Measurements from ENCODE around the gene KCNJ12.
"Not testable (repeated sequence)": the region's sequence is repeated elsewhere in the genome, so short reads cannot be mapped to it uniquely, and the experiment has no call there.

KCNJ12 gene

GRCh38 chr17:21376081-21376758, at the start of gene KCNJ12:
Gene KCNJ12 (plus strand): TSS chr17:21376357. CDS start chr17:21415343, 38,986 bp downstream.
- DNase-seq, result no peak

GRCh38 chr17:21327921-21328320, 48.2 kb upstream of the KCNJ12 start:
- DNase-seq, result not testable (repeated sequence)

GRCh38 chr17:21328778-21329177, 47.4 kb upstream of the KCNJ12 start:
- DNase-seq, result not testable (repeated sequence)

GRCh38 chr17:21330436-21331160, 45.6 kb upstream of the KCNJ12 start:
- DNase-seq, result no peak

DNA sequence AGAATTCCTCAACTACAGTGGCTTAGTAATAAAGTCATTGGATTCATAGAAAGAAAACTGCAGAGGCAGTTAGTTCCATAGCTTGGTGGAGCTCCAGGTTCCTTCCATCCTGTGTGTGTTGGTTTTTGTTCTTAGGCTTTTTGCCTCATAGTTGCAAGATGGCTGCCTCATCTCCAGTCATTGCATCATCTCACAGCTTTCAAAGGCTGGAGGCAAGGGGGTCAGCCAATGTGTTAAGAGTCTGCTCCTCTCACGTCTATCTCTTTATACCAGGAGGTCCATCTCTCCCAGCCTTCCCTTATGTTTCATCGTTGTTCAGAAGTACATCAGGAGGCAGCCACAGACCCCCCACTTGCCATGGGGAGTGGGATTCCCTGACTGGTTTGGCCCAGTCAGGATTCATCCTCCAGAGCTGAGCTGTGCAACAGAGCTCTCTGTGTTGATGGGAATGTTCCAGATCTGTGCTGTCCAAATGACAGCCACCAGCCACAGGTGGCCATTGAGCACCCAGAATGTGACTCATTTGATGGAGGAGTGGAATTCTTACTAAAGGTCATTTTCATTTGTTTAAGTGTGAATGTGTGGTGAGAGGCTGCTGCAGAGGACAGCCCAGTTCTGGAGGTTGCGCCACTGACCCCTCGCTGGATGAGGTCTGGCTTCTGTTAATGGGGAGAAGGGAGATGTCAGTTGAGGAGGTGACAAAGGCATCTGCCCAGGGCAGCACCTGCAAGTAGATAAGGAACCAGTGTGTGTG, 39.4 kb upstream of the KCNJ12 start:
- not testable (repeated sequence) for DNase-seq

DNA sequence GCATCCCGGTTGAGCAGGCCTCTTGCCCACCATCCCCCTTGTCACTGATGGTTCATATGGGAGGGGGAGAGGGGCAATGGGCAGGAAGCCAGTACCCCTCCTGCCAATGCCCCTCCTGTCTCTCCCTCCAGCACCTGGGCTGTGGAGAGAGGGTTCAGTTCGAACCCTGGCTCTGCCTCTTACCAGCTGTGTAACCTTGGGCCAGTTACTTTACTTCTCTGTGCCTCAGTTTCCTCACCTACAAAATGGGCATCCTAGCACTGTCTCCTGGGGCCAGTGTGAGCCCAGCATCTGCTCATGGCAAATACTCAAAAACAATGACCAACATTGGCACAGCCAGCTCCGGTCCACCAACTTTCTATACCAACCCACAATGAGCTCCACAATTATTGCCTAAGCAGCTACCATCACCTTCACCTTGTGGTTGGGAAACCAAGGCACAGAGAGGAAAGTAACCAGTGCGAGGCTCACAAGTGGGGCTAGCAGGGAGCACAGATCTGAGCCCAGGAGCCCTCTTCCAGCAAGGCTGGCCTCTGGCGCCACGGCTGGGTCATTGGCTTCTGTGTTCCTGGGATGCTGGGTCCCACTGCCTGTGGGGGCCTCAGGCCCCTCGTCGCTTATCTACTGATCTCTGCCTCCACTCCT, 38.1 kb upstream of the KCNJ12 start:
- DNase-seq, result not testable (repeated sequence)

DNA sequence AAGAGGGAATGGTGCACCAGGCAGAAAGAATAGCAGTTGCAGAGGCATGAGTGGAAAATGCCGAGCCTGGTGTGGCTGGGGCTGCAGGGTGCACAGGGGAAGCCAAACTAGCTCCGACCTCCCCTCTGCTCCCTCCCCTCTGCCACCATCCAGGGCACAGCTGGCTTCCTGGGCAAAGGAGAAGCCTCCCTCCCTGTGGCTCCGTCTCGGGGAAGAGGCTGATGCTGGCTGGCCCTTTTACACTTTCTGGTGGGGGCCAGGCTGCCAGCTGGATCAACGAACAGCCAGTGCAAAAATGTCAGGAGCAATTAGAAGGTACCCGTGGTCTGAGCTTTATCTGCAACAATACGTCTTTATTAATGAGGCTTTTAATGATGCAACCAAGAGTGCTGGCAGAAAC, 37.1 kb upstream of the KCNJ12 start:
- DNase-seq, result no peak

DNA sequence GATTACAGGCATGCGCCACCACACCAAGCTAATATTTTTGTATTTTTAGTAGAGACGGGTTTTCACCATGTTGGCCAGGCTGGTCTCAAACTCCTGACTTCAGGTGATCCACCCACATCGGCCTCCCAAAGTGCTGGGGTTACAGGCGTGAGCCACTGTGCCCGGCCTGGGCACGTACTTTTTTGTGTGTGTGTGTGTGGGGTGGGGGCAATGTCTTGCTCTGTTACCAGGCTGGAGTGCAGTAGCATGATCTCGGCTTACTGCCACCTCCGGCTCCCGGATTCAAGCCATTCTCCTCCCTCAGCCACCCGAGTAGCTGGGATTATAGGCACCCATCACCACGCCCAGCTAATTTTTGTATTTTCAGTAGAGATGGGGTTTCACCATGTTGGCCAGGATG, 36.6 kb upstream of the KCNJ12 start:
- not testable (repeated sequence) for DNase-seq

DNA sequence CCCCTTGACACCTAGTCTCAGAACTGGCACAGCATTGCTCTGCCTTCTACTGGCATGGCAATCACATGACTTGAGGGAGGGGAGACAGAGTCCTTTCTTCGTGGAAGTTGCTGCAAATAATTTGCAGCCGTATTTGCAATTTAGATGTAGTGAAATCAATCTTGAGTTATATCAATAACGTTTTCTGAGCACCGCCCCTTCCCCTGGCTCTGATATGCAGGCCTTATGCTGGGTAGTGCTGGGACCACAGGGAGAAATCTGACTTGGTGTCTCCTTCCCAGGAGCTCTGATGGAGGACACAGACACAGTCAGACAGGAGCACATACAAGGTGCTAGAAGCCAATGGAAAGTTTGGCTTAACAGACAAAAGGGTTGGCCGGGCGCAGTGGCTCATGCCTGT, 35.8 kb upstream of the KCNJ12 start:
- DNase-seq, result not testable (repeated sequence)

DNA sequence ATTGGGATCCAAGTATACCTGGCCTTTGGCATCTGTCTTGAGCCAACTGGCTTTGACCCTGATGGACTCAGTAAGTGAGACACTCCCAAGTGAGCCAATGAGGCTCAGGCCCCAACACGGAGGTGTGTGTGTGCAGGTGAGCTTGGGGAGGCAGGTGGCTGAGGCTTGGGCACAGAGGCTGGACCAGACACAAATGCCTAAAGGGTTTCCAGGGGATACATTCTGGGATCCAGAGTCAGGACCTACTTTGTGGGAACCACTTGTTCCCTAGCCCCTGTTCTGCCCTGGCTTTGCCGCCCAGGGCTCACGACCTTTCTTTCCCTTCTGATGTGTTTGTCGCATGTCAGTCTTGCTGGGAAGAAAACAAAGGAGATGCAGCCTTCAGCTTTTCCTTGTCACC, 34.9 kb upstream of the KCNJ12 start:
- not testable (repeated sequence) for DNase-seq

- not testable (repeated sequence) for DNase-seq
Measured at GRCh38 chr17:21341925-21342540, 34.1 kb upstream of the KCNJ12 start.

GRCh38 chr17:21343061-21343949, 32.9 kb upstream of the KCNJ12 start:
- DNase-seq, result not testable (repeated sequence)

- not testable (repeated sequence) for DNase-seq
Measured at GRCh38 chr17:21344801-21345200, 31.4 kb upstream of the KCNJ12 start.

GRCh38 chr17:21345236-21345635, 30.9 kb upstream of the KCNJ12 start:
- no peak for DNase-seq

- DNase-seq, result not testable (repeated sequence)
Measured at GRCh38 chr17:21346107-21346506, 30.1 kb upstream of the KCNJ12 start.

GRCh38 chr17:21346651-21347250, 29.4 kb upstream of the KCNJ12 start:
- not testable (repeated sequence) for DNase-seq

DNA sequence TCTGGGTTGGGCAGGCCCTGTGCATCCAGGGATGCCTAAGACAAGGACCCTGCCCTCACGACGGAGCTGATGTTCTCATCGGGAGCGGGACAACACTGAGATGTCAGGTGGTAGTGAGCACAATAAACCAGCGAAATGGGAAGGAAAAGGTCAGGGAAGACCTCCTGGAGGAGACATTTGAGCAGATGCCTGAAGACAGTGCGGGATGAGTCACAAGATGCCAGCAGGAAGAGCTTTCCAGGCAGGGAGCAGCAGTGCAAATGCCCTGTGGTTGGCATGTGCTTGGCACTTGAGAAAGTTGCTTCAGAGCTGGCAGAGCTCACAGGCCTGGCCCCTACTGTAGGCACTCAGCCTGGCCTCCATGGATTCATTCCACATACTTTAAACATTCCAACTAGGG, 28.5 kb upstream of the KCNJ12 start:
- DNase-seq, result not testable (repeated sequence)

- not testable (repeated sequence) for DNase-seq
Measured at GRCh38 chr17:21348081-21348925, 27.9 kb upstream of the KCNJ12 start.

DNA sequence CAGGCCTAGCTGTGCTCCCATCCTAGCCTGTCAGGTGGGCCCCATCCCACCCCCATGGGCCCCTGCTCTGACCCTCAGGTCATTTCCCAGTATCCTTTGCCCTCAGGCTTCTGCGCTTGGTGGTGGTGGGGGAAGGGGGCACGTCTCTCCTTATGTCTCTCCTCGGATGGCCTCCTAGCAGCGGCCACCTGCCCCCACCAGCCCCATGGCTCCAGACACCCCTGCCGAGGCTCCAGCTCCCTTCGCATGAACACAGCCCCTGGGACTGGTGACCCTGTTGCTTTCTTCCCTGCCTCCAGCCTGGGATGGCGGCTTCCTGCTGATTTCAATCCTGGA, 27.3 kb upstream of the KCNJ12 start:
- not testable (repeated sequence) for DNase-seq

Measured in CD4-positive, alpha-beta T cell treated with Interleukin-17A for 4 hours (primary cell).